GM21737 (cell line): ENCODE measurements around the gene BMP2.
A peak's percentile ranks its signal among the peaks of the same experiment; 100 is the strongest.

Source experiments
- ATAC-seq: cut with Tn5 transposase; IDR thresholded peaks from one replicate; pipeline ENCODE4 v1.9.1; 2021; ENCODE audit warnings: mild to moderate bottlenecking, moderate library complexity; ENCODE audit not compliant: unreplicated experiment

Gene BMP2

DNA sequence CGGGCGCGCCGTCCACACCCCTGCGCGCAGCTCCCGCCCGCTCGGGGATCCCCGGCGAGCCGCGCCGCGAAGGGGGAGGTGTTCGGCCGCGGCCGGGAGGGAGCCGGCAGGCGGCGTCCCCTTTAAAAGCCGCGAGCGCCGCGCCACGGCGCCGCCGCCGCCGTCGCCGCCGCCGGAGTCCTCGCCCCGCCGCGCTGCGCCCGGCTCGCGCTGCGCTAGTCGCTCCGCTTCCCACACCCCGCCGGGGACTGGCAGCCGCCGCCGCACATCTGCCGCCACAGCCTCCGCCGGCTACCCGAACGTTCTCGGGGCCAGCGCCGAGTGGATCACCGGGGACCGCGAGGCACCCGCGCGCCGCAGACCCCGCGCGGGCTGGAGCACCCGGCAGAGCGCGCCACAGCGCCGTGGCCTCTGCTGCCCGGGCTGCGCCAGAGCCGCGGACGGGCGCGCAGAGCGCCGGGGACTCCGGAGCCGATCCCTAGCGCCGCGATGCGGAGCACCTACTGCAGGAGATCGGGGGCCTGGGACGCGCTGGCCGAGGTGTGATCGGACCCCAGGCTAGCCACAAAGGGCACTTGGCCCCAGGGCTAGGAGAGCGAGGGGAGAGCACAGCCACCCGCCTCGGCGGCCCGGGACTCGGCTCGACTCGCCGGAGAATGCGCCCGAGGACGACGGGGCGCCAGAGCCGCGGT is at the start of gene BMP2:
Gene BMP2, plus strand, starts transcription at position 151 of the 692 bp plus-strand sequence. CDS start 2,441 bp downstream, outside the sequence.
- peak; percentile 44 for ATAC-seq

DNA sequence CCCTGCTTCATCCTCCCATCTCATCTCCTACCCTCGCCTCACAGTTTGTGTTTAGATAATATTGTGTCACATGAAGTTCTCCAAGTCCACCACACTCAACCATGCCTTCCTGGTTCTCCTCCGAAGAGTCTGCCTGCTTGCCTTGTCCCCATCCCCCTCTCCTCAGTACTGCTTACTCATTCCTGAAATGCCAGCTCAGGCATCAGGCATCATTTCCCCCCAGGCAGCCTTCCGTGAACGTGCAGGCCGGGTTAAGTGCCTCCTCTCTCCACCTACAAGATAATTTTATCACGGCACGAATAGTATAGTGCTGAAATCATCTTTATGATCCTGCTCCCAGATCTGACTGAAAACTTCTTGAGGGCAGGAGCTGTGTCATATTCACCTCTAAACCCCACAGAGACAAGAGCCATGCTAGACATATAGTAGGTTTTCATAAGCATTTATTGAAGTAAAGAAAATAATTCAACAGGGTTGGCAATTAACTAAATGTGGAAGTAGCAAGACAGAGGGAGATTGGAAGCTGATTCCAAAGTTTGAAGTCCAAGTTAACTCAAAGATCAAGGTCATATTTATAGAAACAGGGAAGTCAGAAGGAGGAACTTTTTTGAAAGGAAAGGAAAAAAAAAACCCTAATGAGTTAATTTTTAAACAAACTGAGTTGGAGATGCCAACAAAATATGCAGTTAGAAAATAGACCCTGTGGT is 48.7 kb upstream of the BMP2 start:
- ATAC-seq: no peak

DNA sequence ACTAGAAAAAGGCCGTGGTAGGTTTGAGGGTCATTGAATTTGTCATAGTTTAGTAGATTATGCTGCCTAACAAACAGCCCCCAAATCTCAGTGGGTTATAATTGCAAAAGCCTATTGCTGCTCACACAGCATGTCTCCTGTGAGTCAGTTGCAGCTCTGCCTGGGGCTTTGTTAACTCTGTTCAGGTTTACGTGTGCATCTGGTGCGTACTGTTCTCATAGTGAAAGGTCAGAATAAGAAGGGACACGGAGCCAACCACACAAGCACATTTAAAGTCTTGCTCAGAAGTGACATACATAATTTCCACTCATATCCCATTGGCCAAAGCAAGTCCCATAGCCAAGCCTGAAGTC is 48.1 kb upstream of the BMP2 start:
- no peak for ATAC-seq

GRCh38 chr20:6726761-6727160 is 40.7 kb upstream of the BMP2 start:
- ATAC-seq: no peak

- ATAC-seq: no peak
Measured at GRCh38 chr20:6730672-6731328, 36.7 kb upstream of the BMP2 start.

- no peak for ATAC-seq
Measured at GRCh38 chr20:6732001-6732447, 35.5 kb upstream of the BMP2 start.

GRCh38 chr20:6732851-6733250 is 34.6 kb upstream of the BMP2 start:
- ATAC-seq: no peak

GRCh38 chr20:6733965-6734364 is 33.5 kb upstream of the BMP2 start:
- ATAC-seq: no peak

DNA sequence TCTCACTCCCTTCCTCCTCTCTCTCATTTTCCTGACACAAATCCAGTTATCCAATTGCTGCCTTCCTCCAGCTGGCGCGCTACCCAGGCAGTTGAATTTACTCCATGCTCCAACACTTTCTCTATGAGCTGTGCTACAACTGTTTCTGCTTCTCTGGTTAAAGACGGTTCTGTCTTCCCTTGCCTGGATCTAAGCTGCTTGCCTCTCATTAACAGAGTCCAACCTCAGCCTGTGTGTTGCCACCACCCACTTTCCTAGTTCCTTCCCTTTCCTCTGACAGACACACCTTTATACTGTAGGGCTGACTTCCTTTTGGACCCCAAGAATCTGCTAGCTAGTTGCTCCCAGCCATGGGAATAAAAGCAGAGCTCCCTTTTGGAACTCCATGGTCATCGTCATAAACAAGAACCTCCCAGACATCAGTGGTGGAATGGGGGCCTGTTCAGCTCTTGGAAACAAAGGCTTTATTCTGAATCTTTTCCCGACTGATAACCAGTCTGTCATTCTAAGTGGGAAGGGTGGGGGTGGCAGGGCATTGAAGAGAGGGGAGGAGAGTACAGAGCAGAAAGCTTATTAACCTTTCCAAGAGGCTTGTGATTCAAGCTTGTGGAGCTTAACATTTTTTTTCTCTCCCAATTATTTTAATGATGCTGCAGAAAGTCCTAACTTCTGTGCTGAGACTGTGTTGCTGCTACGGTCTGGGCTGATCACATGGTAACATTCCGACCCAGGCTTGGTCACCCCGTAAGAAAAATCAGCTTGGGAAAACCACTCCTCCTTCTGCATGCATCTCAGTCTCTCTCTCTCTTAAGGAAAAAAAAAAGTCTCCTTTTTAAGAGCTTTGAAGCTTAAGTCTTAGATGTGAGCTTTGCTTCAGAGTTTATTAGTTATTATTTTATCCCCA is 31.3 kb upstream of the BMP2 start:
- no peak for ATAC-seq

DNA sequence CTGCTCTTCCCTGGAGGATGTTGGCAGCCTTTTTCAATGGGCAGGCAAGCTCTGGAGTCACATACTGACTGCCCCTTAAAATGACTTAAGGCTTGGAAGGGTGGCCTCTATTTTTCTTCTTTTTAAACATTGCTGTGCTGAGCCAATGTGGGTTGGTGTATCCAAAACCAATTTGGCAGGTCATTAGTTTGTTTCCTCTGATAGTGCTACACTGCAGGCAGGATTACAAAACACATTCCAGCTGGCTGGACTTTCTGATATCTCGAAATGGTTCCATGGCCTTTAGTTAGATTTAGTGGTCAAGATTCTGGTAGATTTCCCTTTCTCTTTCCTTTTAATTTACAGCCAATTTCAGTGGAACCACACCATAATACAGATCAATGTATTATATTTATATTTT is 28.1 kb upstream of the BMP2 start:
- no peak for ATAC-seq

DNA sequence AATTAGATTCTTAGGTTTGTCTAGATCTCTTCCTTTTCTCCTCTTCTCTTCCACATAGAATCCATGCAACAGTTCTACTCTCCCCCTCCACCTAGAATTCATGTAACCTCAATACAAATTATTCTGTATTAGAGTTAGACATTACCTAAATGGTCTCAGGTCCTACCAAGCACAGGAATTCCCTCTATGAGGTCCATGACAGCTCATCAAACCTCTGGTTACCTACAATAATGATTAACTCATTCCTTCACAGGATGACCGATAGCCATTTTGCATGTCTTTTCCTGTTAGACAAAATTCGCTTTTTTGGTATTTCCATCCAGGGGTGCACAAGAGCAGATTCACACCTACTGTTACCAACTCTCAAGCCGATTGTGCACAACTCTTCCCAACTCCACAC is 27.4 kb upstream of the BMP2 start:
- no peak for ATAC-seq

- no peak for ATAC-seq
Measured at GRCh38 chr20:6744180-6744579, 23.3 kb upstream of the BMP2 start.

DNA sequence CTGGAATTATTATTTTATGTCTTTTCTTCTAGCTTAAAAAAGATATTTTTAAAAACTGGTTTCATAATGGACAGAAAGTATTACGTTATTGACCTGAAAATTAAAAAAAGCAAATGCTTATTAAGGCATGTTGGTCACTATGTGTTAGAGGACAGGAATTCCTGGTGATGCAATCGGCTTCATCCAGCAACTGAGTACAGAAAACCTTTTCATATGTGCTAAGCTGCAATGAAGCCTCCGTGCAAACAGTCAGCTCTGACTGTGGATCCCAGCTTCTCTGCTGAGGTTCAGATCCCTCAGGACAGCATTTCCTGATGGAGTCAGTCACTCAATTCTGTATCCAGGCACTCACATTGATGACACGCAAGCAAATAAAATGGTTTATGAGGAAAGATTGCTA is 22.7 kb upstream of the BMP2 start:
- ATAC-seq: no peak

DNA sequence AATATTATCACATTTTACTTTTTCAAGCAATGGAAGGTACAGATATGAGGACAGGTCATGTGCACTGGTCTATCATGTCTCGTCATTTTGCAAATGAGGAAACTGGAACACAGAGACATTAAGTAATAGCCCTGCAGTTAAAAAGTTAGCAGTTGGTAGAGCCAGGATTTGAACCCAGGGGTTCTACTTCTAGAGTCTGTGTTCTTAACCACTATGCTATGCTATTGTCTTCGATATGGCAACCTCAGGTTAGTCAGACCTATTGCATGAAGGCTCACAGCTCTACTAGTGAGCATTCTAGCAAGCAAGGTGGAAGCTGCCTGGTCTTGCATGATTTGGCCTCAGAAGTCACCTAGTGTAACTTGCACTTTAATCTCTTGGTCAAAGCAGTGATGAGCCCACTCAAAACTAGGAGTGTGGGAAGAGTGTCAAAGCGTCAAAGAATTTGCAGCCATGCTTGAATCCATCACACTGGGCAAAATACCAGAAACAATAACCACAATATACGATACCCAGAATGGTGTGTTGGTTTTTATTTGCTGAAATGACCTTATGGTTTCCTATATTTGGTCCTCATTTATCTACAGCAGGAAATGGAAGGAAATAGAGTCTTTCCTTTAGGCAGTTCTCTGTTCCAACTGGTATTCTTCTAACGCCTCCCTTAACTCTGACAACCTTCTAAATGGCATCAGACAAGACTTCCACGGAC is 20.4 kb upstream of the BMP2 start:
- no peak for ATAC-seq

DNA sequence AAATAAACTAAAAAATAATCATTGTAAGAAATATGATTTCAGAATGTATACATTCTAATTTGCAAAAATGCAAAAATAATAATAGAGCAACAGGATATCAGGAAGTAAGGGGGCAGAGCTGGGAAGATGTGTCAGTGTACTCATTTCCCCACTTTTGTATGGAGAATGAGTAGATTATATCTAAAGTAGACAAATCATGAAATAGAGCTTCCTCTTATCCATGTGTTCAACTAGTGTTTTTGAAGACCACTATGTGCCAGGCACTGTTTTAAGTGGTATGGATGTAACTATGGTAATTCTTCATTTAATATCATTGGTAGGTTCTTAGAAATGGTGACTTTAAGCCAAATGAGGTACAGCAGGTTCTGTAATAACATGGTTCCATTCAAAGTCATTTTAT is 17.0 kb upstream of the BMP2 start:
- ATAC-seq: no peak

- no peak for ATAC-seq
Measured at GRCh38 chr20:6756693-6757595, 10.5 kb upstream of the BMP2 start.

GRCh38 chr20:6764619-6765018 is 2.9 kb upstream of the BMP2 start:
- ATAC-seq: no peak

- ATAC-seq: no peak
Measured at GRCh38 chr20:6765469-6766058, 1.9 kb upstream of the BMP2 start.

GRCh38 chr20:6766433-6766832 is 1.1 kb upstream of the BMP2 start:
- ATAC-seq: no peak
